HG02623 (cell line): ENCODE measurements around the gene AR.

ENCODE experiments used
- ATAC-seq: cut with Tn5 transposase; IDR thresholded peaks from one replicate; pipeline ENCODE4 v1.9.1; 2021; ENCODE audit warnings: moderate library complexity; ENCODE audit not compliant: unreplicated experiment

AR gene

GRCh38 chrX:67564475-67564874, 20.7 kb downstream of the AR start:
- ATAC-seq, result no peak

GRCh38 chrX:67568769-67569168, 24.9 kb downstream of the AR start:
- ATAC-seq, result no peak

- ATAC-seq, result no peak
Measured at GRCh38 chrX:67570839-67571238, 27.0 kb downstream of the AR start.

DNA sequence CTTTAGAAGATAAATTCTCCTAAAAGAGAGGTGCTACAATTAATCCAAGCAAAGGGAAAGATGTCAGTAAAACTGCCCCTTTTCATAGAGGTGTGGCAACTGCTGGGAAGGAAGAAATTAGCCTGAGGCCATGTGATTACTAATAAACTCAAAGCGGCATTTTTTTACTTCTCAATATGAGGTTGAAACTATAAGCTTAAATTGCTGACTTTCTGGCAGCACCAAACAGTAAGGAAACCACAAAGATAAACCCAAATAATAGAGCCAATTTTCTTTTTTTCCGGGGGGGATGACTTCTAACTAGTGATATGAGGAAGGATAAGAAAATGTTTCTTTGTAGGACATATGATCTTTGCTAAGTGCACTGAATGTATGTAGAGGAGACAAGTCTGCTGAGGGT, 30.9 kb downstream of the AR start:
- ATAC-seq, result no peak

DNA sequence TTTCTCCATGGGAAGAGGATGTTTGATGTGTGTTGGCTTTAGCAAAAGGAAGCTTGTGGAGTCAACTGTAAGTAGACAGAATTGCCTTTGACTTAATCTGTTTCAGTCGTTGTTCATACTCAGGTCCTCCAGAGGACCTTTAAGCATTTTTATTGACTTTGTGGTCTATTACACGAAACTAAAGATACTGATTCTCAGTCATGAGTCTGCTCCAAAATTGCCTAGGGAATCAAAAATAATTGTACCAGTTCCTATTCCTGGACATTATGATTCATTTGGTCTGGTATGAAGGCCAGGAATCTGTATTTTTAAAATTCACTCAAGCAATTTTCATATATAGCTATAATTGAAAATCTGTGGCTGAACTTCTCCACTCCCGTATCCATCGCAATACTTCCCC, 38.6 kb downstream of the AR start:
- no peak for ATAC-seq

- ATAC-seq, result no peak
Measured at GRCh38 chrX:67583171-67583570, 39.4 kb downstream of the AR start.

DNA sequence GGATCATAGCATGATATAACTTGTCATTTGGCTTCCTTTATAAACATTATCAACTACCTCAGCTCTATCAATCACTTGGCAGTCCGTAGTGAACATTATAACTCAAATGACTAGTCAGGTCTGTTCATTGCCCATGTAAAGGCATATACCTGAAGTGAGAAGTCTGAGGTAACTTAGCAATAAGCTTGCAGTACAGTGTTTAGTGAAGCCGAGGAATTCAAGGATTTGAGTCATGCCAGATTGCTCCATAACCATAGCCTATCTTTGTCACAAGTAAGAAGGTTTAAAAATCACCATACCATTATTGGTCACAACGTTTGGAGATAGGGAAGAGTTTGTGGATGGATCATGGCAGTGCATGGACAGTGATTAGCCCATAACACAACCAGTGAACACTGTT, 41.6 kb downstream of the AR start:
- no peak for ATAC-seq

DNA sequence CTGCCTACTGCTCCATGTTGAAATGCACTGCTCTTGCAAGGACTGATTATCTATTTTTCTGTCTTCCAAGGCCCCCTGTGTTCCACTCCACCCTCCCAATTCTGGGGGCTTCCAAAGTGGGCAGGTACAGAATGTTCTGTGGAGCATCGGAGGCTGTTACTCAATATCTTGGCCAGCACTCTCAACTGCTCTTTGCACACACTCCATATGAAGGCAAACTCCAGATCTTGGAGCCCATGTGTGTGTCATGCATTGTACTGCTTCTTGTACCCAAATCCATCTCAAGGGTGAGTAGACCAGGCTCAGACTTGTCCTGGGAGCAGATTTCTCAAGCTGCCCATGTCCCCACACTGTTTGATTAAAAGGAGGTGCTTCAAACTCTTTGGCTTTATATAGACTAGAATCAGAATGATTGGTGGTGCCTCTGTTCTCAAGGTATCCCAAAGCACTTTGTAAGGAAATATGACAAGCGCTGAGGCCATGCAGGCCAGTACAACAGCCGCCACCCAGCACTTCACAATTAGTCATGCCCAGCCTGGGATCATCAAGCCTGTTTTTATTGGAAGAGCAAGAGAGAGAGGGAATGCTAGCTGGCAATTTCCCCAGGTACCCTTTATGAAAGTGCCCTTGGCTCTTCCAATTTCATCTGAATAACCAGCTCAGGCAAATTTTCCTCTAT, 44.3 kb downstream of the AR start:
- ATAC-seq, result no peak

GRCh38 chrX:67596839-67597790, 53.3 kb downstream of the AR start:
- ATAC-seq, result no peak

GRCh38 chrX:67599532-67599931, 55.7 kb downstream of the AR start:
- no peak for ATAC-seq

DNA sequence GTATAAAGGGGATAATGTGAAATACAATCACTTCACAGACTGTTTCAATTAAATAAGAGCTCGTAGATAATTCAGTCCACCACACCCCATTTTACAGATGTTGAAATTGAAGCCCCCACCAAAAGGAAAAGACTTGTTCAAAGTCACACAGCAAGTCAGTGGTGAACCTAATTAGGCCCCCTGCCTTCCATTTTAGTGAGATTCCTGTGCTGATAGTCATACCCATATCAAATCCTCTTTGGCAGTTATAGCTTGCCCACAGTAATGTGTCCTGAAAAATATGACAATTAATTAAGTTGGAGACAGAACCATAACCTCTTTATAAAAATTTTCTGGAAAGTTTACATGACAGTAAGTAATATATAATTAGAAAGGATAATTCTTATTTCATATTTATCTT, 58.0 kb downstream of the AR start:
- ATAC-seq, result no peak

DNA sequence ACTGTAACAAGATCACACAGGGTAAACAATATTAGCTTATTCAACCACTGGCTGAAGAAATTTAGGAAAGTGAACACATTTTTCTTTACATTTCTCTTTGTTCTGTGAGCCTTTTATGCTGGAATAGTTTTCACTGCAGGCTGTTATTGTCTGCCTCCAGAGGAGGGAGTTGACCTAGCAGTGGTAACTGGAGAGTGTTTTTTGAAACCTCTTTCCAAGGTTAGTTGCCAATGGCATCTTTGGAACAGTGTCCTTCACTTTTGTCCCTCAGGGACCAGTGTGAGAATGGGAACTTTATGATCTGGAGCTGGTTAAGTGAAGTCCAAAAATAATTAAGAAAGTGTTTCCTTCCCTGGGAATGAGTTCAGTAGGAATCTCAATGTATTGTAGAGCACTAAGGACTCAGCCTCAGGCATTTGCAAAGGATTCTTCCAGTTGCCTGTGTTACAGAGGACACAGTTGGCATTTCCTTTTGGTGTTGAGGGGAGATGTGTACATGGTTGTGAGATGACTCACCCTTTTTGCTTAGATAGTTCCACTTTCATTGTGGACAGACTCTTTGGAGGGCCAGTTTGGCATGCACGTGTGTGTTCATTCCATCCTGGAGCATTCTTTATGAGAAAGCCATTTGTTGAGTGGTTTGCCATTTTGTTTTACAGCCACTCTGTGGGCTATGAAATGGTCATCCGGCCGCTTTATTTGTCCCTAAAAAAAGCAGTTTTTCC, 61.3 kb downstream of the AR start:
- no peak for ATAC-seq

GRCh38 chrX:67607466-67607865, 63.6 kb downstream of the AR start:
- no peak for ATAC-seq

- ATAC-seq, result no peak
Measured at GRCh38 chrX:67610282-67610681, 66.5 kb downstream of the AR start.

DNA sequence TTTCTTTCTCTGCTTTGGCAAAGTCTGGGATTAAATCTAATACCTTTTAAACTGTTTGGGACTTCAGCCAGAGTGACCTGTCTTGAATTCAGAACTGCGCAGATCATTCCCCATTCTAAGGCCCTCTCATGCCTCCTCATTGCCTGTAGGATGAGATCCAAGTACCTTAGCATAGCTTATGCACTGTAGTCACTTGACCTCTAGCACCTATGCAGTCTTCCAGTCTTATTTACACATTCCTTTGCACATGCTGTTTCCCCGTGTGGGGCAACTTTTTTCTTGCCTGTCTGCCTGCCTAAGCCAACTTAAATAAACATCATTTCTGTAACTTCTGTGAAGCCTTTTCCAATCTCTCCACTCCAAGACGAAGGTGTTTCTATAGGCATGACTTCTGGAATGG, 68.4 kb downstream of the AR start:
- ATAC-seq, result no peak

DNA sequence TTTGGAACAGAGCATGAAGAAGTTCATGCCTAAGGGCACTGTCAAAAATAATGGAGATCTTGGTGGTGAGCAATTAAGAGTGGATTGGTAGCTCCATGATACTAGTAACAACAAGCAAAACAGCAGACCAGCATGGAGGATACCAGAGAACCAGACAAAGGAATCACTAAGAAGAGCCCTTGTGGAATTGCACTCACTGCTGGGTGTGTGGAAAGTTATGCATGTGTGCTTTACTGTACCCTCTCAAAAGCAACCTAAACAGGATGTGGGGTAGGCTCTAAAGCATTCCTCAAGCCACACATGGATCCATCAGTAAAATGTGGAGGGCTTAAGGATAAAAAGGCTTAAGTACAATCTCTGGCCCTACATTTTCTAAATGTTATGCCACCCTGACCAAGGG, 69.5 kb downstream of the AR start:
- ATAC-seq, result no peak

- no peak for ATAC-seq
Measured at GRCh38 chrX:67613996-67614395, 70.2 kb downstream of the AR start.

GRCh38 chrX:67614423-67614822, 70.6 kb downstream of the AR start:
- ATAC-seq, result no peak

DNA sequence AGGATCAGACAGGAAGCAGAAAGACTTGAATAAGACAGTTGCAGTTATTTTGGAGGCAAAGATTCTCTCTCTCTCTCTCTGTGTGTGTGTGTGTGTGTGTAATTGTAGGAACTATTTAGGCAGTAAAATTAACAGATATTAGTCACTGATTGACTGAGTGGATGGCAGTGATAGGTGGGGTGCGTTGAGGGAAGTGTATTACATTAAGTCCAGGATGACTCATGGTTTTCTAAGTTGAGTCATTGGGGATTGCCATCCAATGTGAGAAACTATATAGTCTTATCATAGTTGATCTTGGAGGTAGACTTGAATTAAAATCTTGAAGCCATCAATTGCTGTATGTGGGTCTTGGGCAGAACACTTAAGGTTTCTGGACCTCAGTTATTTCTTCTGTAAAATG, 75.4 kb downstream of the AR start:
- no peak for ATAC-seq

- ATAC-seq, result no peak
Measured at GRCh38 chrX:67622053-67622585, 78.3 kb downstream of the AR start.

DNA sequence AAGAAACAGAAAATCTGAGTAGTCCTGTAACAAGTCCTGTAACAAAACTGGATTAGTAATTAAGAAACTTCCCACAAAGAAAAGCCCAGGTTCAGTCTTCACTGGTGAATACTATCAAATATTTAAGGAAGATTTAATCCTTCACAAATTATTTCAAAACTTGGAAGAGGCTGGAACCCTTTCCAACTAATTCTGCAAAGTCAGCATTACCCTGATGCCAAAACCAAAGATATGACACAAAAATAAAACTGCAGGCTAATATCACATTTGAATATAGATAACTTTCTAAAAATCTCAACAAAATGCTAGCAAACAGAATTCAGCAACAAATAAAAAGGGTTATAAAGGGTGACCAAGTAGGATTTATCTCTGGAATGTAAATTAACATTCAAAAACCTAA, 80.5 kb downstream of the AR start:
- no peak for ATAC-seq
